Gastroesophageal sphincter (tissue), 3 donors: ENCODE data around the gene VWC2L.

Source experiments
- CTCF ChIP-seq, 4 experiments: fragments of 200-600 bp in 2 of 4; fragments of 450-650 bp in 2 of 4; sonication (generic) in 1 of 4; IDR thresholded peaks; one replicate each; pipeline ENCODE4 v1.5.1; 2017 to 2019; ENCODE audit warnings: antibody characterized with exemption in 4 of 4, mild to moderate bottlenecking in 2 of 4, moderate library complexity in 2 of 4
- EP300 ChIP-seq: sonication (generic); formaldehyde crosslinking; IDR thresholded peaks from one replicate; pipeline ENCODE4 v1.6.1; 2017; ENCODE audit warnings: antibody characterized with exemption, mild to moderate bottlenecking
- POLR2A ChIP-seq, 2 donors: fragments of 450-650 bp; IDR thresholded peaks; one replicate each; pipeline ENCODE4 v1.6.1; 2017; ENCODE audit warnings: antibody characterized with exemption in 2 of 2, mild to moderate bottlenecking in 2 of 2, moderate library complexity in 1 of 2

GRCh38 chr2:214569419-214570035 is 158.7 kb downstream of the VWC2L start:
- TF ChIP-seq CTCF (IDR thresholded peaks at IDR 0.05) (no peak), POLR2A (IDR thresholded peaks at IDR 0.05) (no peak), EP300 (no peak)
